Mesenchymal stem cell (in vitro differentiated cells and primary cell): ENCODE measurements around the gene MAP7D1. TPM values are rescaled to one million over a fixed set of nuclear protein-coding genes. Genes with fewer than 3 reads are reported as not detected.

ENCODE experiments used
- DNase-seq: peaks from one replicate; pipeline ENCODE4 v3.0.0-alpha.2; 2013
- H2AFZ ChIP-seq: one replicate; pipeline ENCODE4 v1.6.1; 2013; ENCODE audit warnings: low read depth, mild to moderate bottlenecking, control low read depth, inconsistent platforms, low read length, moderate library complexity
- H2AK5ac ChIP-seq: 2 replicates; pipeline ENCODE4 v1.6.1; 2013; ENCODE audit warnings: low read length, moderate library complexity, mild to moderate bottlenecking, inconsistent platforms; ENCODE audit not compliant: severe bottlenecking
- H2BK120ac ChIP-seq: one replicate; pipeline ENCODE4 v1.6.1; 2013; ENCODE audit warnings: low read depth, mild to moderate bottlenecking, inconsistent platforms, low read length, moderate library complexity
- H2BK12ac ChIP-seq, 2 experiments: one replicate each; pipeline ENCODE4 v1.6.1; 2013; ENCODE audit warnings: inconsistent platforms in 2 of 2, low read length in 2 of 2, mild to moderate bottlenecking in 2 of 2, moderate library complexity in 2 of 2, control low read depth in 1 of 2
- H2BK15ac ChIP-seq: one replicate; pipeline ENCODE4 v1.6.1; 2013; ENCODE audit warnings: mild to moderate bottlenecking, low read depth, inconsistent platforms; ENCODE audit not compliant: poor library complexity, severe bottlenecking
- H2BK5ac ChIP-seq: 2 replicates; pipeline ENCODE4 v1.6.1; 2013; ENCODE audit warnings: low read depth, mild to moderate bottlenecking, low read length, control low read depth, inconsistent platforms; ENCODE audit not compliant: poor library complexity, severe bottlenecking
- H3K14ac ChIP-seq, 2 experiments: one replicate each; pipeline ENCODE4 v1.6.1; 2013; ENCODE audit warnings: inconsistent platforms in 2 of 2, low read length in 2 of 2, control low read depth in 1 of 2, mild to moderate bottlenecking in 1 of 2, moderate library complexity in 1 of 2
- H3K18ac ChIP-seq, 2 experiments: one replicate each; pipeline ENCODE4 v1.6.1; 2013; ENCODE audit warnings: inconsistent platforms in 2 of 2, low read length in 2 of 2, control low read depth in 1 of 2, low read depth in 1 of 2, mild to moderate bottlenecking in 1 of 2
- H3K23ac ChIP-seq, 2 experiments: one replicate each; pipeline ENCODE4 v1.6.1; 2013; ENCODE audit warnings: inconsistent platforms in 2 of 2, low read length in 2 of 2, mild to moderate bottlenecking in 2 of 2, moderate library complexity in 2 of 2, control low read depth in 1 of 2
- H3K27ac ChIP-seq: 2 replicates; pipeline ENCODE4 v1.5.1; 2013; ENCODE audit warnings: mild to moderate bottlenecking, moderate library complexity, low read length, control low read depth, inconsistent platforms; ENCODE audit not compliant: poor library complexity, severe bottlenecking
- H3K27me3 ChIP-seq, 2 experiments: 2 replicates each; pipeline versions ENCODE4 v1.6.1 to v1.7.0; 2013; ENCODE audit warnings: low read length in 2 of 2, mild to moderate bottlenecking in 2 of 2, moderate library complexity in 2 of 2, control low read depth in 1 of 2, inconsistent platforms in 1 of 2; ENCODE audit not compliant: control insufficient read depth in 1 of 2, insufficient read depth in 1 of 2
- H3K36me3 ChIP-seq, 2 experiments: 2 replicates each; pipeline versions ENCODE4 v1.6.1 to v1.7.0; 2013; ENCODE audit warnings: low read length in 2 of 2, control low read depth in 1 of 2, inconsistent platforms in 1 of 2, low read depth in 1 of 2, mild to moderate bottlenecking in 1 of 2; ENCODE audit not compliant: insufficient read depth in 2 of 2, control insufficient read depth in 1 of 2
- H3K4ac ChIP-seq, 2 experiments: one replicate each; pipeline ENCODE4 v1.6.1; 2013; ENCODE audit warnings: inconsistent platforms in 2 of 2, low read length in 2 of 2, mild to moderate bottlenecking in 2 of 2, moderate library complexity in 2 of 2, control low read depth in 1 of 2, low read depth in 1 of 2
- H3K4me1 ChIP-seq: 2 replicates; pipeline ENCODE4 v1.6.1; 2013; ENCODE audit warnings: low read depth, low read length, control low read depth; ENCODE audit not compliant: control insufficient read depth, insufficient read depth
- H3K4me2 ChIP-seq: 2 replicates; pipeline ENCODE4 v1.6.1; 2013; ENCODE audit warnings: low read length, mild to moderate bottlenecking, inconsistent platforms; ENCODE audit not compliant: poor library complexity, severe bottlenecking
- H3K4me3 ChIP-seq, 2 experiments: 2 replicates each; pipeline versions ENCODE4 v1.5.1 to v1.7.0; 2013; ENCODE audit warnings: low read length in 2 of 2, mild to moderate bottlenecking in 2 of 2, control low read depth in 1 of 2, low read depth in 1 of 2; ENCODE audit not compliant: insufficient read depth in 1 of 2
- H3K79me1 ChIP-seq: replicated peaks from 2 replicates; pipeline ENCODE4 v1.6.1; 2013; ENCODE audit warnings: mild to moderate bottlenecking, control low read depth, low read length, inconsistent platforms; ENCODE audit not compliant: poor library complexity, severe bottlenecking
- H3K9ac ChIP-seq: 2 replicates; pipeline ENCODE4 v1.7.0; 2013; ENCODE audit warnings: mild to moderate bottlenecking, low read length, moderate library complexity
- H3K9me3 ChIP-seq: 2 replicates; pipeline ENCODE4 v1.7.0; 2013; ENCODE audit warnings: mild to moderate bottlenecking, low read length; ENCODE audit not compliant: control insufficient read depth
- H4K8ac ChIP-seq: one replicate; pipeline ENCODE4 v1.6.1; 2013; ENCODE audit warnings: inconsistent platforms, mild to moderate bottlenecking, low read length, moderate library complexity
- H4K91ac ChIP-seq: one replicate; pipeline ENCODE4 v1.6.1; 2013; ENCODE audit warnings: mild to moderate bottlenecking, low read length, inconsistent platforms
- WGBS: methylation state at CpG from one replicate; pipeline ENCODE4 v1.1.7; 2013; ENCODE audit warnings: mixed read lengths; 5-methylcytosine and 5-hydroxymethylcytosine counted together
- polyA plus RNA-seq, 2 experiments: library from polyadenylated mRNA; stranded (reverse); fragments of 200-250 nt; gene quantifications; one replicate each; pipeline ENCODE4 v1.2.3, GENCODE V29; 2013

MAP7D1 gene
- polyA plus RNA-seq (2013, experiment 1 of 2): 97.8 TPM
- 97.8 TPM for polyA plus RNA-seq (2013, experiment 2 of 2)

DNA sequence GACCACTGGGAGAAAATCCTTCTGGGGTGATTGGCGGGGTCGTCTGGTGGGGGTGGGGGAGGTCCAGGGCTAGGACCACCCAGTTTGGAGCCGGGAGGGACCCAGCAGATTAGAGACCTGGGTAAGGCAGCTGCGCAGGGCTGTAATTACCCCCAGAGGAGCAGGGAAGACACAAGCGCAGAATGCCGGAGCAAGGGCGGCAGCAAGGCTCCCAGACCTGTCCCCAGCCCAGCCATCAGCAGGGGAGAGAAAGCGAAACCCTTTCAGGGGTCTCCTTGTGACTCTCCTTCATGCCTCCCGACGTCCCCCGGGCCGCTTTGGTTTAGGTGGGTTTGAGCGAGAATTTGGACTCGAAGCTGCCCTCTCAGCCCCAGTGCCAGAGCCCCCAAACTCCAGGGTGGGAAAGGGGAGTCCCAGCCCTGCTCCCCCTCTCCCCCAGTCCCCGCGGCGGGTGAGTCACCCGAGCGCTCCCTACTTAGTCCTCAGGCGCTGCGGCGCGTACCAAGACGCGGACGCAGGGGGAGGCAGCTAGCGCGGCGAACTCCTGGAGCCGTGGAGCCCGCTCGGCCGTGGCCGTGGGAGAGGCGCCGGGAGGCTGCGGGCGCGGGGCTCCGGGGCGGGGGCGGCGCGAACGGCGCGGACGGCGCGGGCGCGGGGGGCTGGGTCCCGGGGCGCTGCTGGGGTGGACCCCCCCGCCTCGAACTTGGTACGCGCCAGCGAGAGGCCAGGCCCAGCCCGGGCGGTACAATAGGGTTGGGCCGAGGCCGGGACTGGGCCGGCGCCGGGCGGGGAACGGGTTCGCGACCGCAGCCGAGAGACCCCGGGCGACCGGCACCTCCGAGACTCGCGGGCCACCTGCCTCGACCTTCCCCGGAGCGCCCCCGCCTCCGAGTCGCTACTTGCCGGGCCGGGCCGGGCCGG lies at the start of gene MAP7D1:
Gene MAP7D1 (plus strand): TSS at position 753 of the 921 bp plus-strand sequence. CDS start 258 bp downstream, outside the sequence.
- no peaks in the 10 kb centered on the region for H3K27me3 ChIP-seq
- H3K23ac ChIP-seq: peak within 1 kb of the TSS in 1 of 2 experiments; percentile 91
- peak within 1 kb of the TSS; percentile 29 for H2AFZ ChIP-seq
- H3K18ac ChIP-seq: peak within 1 kb of the TSS; percentile 99
- H4K91ac ChIP-seq: peak within 1 kb of the TSS; percentile 99
- H3K79me1 ChIP-seq: peaks cover 4% of the 10 kb centered on the region
- peak within 1 kb of the TSS; percentile 89 for H2BK5ac ChIP-seq
- peak within 1 kb of the TSS; percentile 98 to 99 for H3K4ac ChIP-seq
- H4K8ac ChIP-seq: peak within 1 kb of the TSS; percentile 95
- H3K4me1 ChIP-seq: peaks cover 42% of the 10 kb centered on the region
- peak within 1 kb of the TSS; percentile 99 for H2BK15ac ChIP-seq
- H3K36me3 ChIP-seq: peaks cover 17 to 23% of the 10 kb centered on the region in 2 experiments
- peak within 1 kb of the TSS in 1 of 2 experiments; percentile 93 for H3K14ac ChIP-seq
- WGBS: under 1% methylated on average over 31 of the region's 88 CpGs
- peak within 1 kb of the TSS; percentile 69 for H2AK5ac ChIP-seq
- peak within 1 kb of the TSS; percentile 96 for H3K4me2 ChIP-seq
- DNase-seq: peak; percentile 88
- H3K4me3 ChIP-seq: peak within 1 kb of the TSS; percentile 93 to 98
- H3K27ac ChIP-seq: peak within 1 kb of the TSS; percentile 85
- H3K9me3 ChIP-seq: no peaks in the 10 kb centered on the region
- peak within 1 kb of the TSS; percentile 100 for H2BK120ac ChIP-seq
- H3K9ac ChIP-seq: peak within 1 kb of the TSS; percentile 100
- H2BK12ac ChIP-seq: peak within 1 kb of the TSS; percentile 68 to 97

DNA sequence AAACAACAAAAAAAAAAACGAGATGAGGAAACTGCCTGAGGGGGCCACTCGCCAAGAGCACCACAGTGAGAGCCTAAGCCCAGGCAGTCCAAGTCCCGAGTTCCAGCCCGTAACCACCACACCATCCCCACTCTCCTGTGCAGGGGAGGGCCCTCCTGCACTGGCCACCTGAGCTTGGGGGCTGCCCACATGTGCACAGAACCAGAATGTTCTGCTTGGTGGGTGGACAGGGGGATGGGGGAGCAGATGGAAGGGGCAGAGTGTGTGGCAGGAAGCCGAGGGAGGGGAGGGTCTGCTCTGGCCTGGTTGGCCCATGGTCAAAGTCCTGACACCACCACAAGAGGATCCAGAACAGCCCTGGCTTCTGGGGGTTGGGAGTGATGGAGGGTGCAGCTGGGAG lies 49.7 kb upstream of the MAP7D1 start:
- no peaks in the 10 kb centered on the region for H3K9me3 ChIP-seq
- H3K4me1 ChIP-seq: peaks cover 35% of the 10 kb centered on the region
- H3K14ac ChIP-seq: no peak overlapping the region
- no peak overlapping the region for H3K4ac ChIP-seq
- H2BK12ac ChIP-seq: peak overlapping the region in 1 of 2 experiments; percentile 45
- no peak overlapping the region for H2AFZ ChIP-seq
- H3K18ac ChIP-seq: no peak overlapping the region
- 46% methylated on average over 3 of the region's 5 CpGs for WGBS
- H3K27ac ChIP-seq: peak overlapping the region; percentile 24
- H3K36me3 ChIP-seq: no peaks in the 10 kb centered on the region
- H3K27me3 ChIP-seq: no peaks in the 10 kb centered on the region
- no peak overlapping the region for H3K4me2 ChIP-seq
- no peak overlapping the region for H3K23ac ChIP-seq
- no peak overlapping the region for H3K4me3 ChIP-seq
- H4K91ac ChIP-seq: no peak overlapping the region
- H2BK5ac ChIP-seq: no peak overlapping the region
- no peak for DNase-seq
- H3K79me1 ChIP-seq: no peaks in the 10 kb centered on the region
- H4K8ac ChIP-seq: no peak overlapping the region
- no peak overlapping the region for H2BK120ac ChIP-seq
- no peak overlapping the region for H2BK15ac ChIP-seq
- H3K9ac ChIP-seq: no peak overlapping the region
- H2AK5ac ChIP-seq: no peak overlapping the region

DNA sequence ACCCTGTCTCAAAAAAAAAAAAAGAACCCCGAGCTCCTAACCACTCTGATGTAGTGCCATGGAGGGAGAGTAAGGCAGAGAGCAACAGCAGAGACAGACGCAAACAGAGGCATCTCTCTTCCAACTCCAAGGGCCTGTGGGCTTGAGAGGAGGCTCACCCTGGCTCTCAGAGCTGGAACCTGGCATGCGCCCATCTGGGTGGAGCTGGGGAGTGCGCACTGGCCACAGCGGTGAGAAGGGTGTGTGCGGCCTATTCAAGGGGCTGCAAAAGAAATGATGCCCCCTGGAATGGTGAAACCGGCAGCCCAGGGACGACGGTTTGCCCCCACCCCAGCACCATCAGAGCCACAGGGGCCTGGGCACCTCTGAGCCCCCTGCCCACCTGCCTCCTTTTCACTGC lies 48.6 kb upstream of the MAP7D1 start:
- no peaks in the 10 kb centered on the region for H3K27me3 ChIP-seq
- H2AFZ ChIP-seq: no peak overlapping the region
- no peak for DNase-seq
- H3K4ac ChIP-seq: no peak overlapping the region
- no peak overlapping the region for H4K8ac ChIP-seq
- peaks cover 35% of the 10 kb centered on the region for H3K4me1 ChIP-seq
- peak overlapping the region; percentile 50 for H2AK5ac ChIP-seq
- WGBS: 91% methylated on average over 9 of the region's 9 CpGs
- no peaks in the 10 kb centered on the region for H3K9me3 ChIP-seq
- H3K27ac ChIP-seq: peak overlapping the region; percentile 15
- no peak overlapping the region for H2BK120ac ChIP-seq
- no peak overlapping the region for H3K9ac ChIP-seq
- H4K91ac ChIP-seq: peak overlapping the region; percentile 45
- peak overlapping the region in 1 of 2 experiments; percentile 49 for H3K14ac ChIP-seq
- H3K36me3 ChIP-seq: no peaks in the 10 kb centered on the region
- H3K18ac ChIP-seq: no peak overlapping the region
- no peak overlapping the region for H2BK15ac ChIP-seq
- H3K23ac ChIP-seq: no peak overlapping the region
- no peaks in the 10 kb centered on the region for H3K79me1 ChIP-seq
- H3K4me2 ChIP-seq: no peak overlapping the region
- no peak overlapping the region for H2BK5ac ChIP-seq
- no peak overlapping the region for H3K4me3 ChIP-seq
- H2BK12ac ChIP-seq: no peak overlapping the region

- Histone ChIP-seq H3K36me3 (peaks cover 0 to 5% of the 10 kb centered on the region in 2 experiments), H2BK12ac (peak overlapping the region in 1 of 2 experiments; percentile 38), H3K27ac (peak overlapping the region; percentile 93), H3K18ac (no peak overlapping the region), H3K27me3 (no peaks in the 10 kb centered on the region), H2BK15ac (no peak overlapping the region), H2AFZ (no peak overlapping the region), H3K4ac (no peak overlapping the region), H4K91ac (no peak overlapping the region), H3K4me1 (peaks cover 35% of the 10 kb centered on the region), H4K8ac (no peak overlapping the region), H3K4me2 (peak overlapping the region; percentile 20), H3K23ac (no peak overlapping the region), H2AK5ac (peak overlapping the region; percentile 76), H2BK120ac (no peak overlapping the region), H3K9me3 (no peaks in the 10 kb centered on the region), H3K79me1 (no peaks in the 10 kb centered on the region), H3K4me3 (no peak overlapping the region), H2BK5ac (no peak overlapping the region), H3K9ac (no peak overlapping the region), H3K14ac (no peak overlapping the region)
- DNase-seq: peak; percentile 13
- WGBS: 90% methylated on average over 12 of the region's 14 CpGs
These were observed 47.6 kb upstream of the MAP7D1 start for GRCh38 chr1:36108314-36108713.
